SK-N-SH (cell line): ENCODE measurements around the gene PPARD. TPM values are rescaled to one million over a fixed set of nuclear protein-coding genes. Genes with fewer than 3 reads are reported as not detected.

Experiments
- CTCF ChIA-PET: fragments of 300-600, 350-600 bp; formaldehyde crosslinking; extraction: SDS; loops from one replicate; lab custom pipeline; 2021; lab: Yijun Ruan, JAX
- POLR2A ChIA-PET: fragments of 350-600 bp; sonication (Branson Sonifier 250); formaldehyde crosslinking; extraction: SDS; loops from one replicate; lab custom pipeline; 2020; ENCODE audit warnings: antibody characterized with exemption, inconsistent platforms; lab: Yijun Ruan, JAX
- DNase-seq: peaks from one replicate; pipeline ENCODE4 v3.0.0; 2012
- H2AFZ ChIP-seq: fragments of 200-600 bp; sonication (generic); 2 replicates; pipeline ENCODE4 v1.8.1; 2016; ENCODE audit warnings: antibody characterized with exemption, mild to moderate bottlenecking, low read depth
- H3F3A ChIP-seq: fragments of 200-600 bp; sonication (generic); replicated peaks from 2 replicates; pipeline ENCODE3; 2016; ENCODE audit warnings: antibody characterized with exemption, mild to moderate bottlenecking; ENCODE audit not compliant: insufficient read depth
- H3K27ac ChIP-seq, 2 experiments: fragments of 200-500 bp in 1 of 2; fragments of 200-600 bp in 1 of 2; sonication (Bioruptor generic) in 1 of 2; sonication (generic), shearing (Covaris generic) in 1 of 2; 2 replicates each; pipeline versions ENCODE4 v1.5.1 to v1.6.1; 2014 to 2016; ENCODE audit warnings: low read depth in 2 of 2, inconsistent platforms in 1 of 2, low read length in 1 of 2, mild to moderate bottlenecking in 1 of 2, mixed read lengths in 1 of 2
- H3K27me3 ChIP-seq: fragments of 200-600 bp; sonication (generic), shearing (Covaris generic); 2 replicates; pipeline ENCODE4 v1.6.1; 2016; ENCODE audit warnings: mixed run types; ENCODE audit not compliant: insufficient read depth
- H3K36me3 ChIP-seq, 2 experiments: fragments of 200-500 bp in 1 of 2; fragments of 200-600 bp in 1 of 2; sonication (Bioruptor generic) in 1 of 2; sonication (generic) in 1 of 2; replicated peaks in 1 of 2; 2 replicates each; pipeline versions ENCODE3 to v1.5.1; 2014 to 2016; ENCODE audit warnings: low read length in 1 of 2, mild to moderate bottlenecking in 1 of 2; ENCODE audit not compliant: insufficient read depth in 2 of 2, control insufficient read depth in 1 of 2
- H3K4me1 ChIP-seq, 2 experiments: fragments of 200-500 bp in 1 of 2; fragments of 200-600 bp in 1 of 2; sonication (Bioruptor generic) in 1 of 2; sonication (generic), shearing (Covaris generic) in 1 of 2; 2 replicates each; pipeline versions ENCODE4 v1.5.1 to v1.6.1; 2014 to 2016; ENCODE audit warnings: low read depth in 1 of 2, low read length in 1 of 2, mixed run types in 1 of 2; ENCODE audit not compliant: insufficient read depth in 2 of 2, control insufficient read depth in 1 of 2
- H3K4me2 ChIP-seq: fragments of 200-600 bp; sonication (generic), shearing (Covaris generic); 2 replicates; pipeline ENCODE4 v1.6.1; 2017; ENCODE audit warnings: mixed run types
- H3K4me3 ChIP-seq, 2 experiments: fragments of 200-500 bp in 1 of 2; fragments of 200-600 bp in 1 of 2; sonication (Bioruptor generic) in 1 of 2; sonication (generic), shearing (Covaris generic) in 1 of 2; 2 replicates each; pipeline versions ENCODE4 v1.5.1 to v1.8.1; 2014 to 2016; ENCODE audit warnings: low read depth in 2 of 2, inconsistent platforms in 1 of 2, low read length in 1 of 2, mild to moderate bottlenecking in 1 of 2, mixed read lengths in 1 of 2, moderate library complexity in 1 of 2
- H3K79me2 ChIP-seq: fragments of 200-600 bp; sonication (generic); 2 replicates; pipeline ENCODE4 v1.8.1; 2017; ENCODE audit warnings: mild to moderate bottlenecking; ENCODE audit not compliant: insufficient read depth
- H3K9ac ChIP-seq: fragments of 200-600 bp; sonication (generic); 2 replicates; pipeline ENCODE4 v1.6.1; 2017; ENCODE audit warnings: mixed run types
- H3K9me2 ChIP-seq: fragments of 200-600 bp; sonication (generic); 2 replicates; pipeline ENCODE4 v1.6.1; 2017; ENCODE audit warnings: mixed run types
- H3K9me3 ChIP-seq: fragments of 200-600 bp; sonication (generic); 2 replicates; pipeline ENCODE4 v1.6.1; 2017; ENCODE audit warnings: mixed run types, mild to moderate bottlenecking, moderate library complexity
- H4K20me1 ChIP-seq: fragments of 200-600 bp; sonication (generic); 2 replicates; pipeline ENCODE4 v1.6.1; 2017; ENCODE audit warnings: mild to moderate bottlenecking, mixed run types; ENCODE audit not compliant: insufficient read depth
- CHD2 ChIP-seq: fragments of 150-350 bp; IDR thresholded peaks from 2 replicates; pipeline ENCODE4 v1.6.1; 2018; ENCODE audit warnings: low read length; ENCODE audit not compliant: partially characterized antibody
- ELF1 ChIP-seq: IDR thresholded peaks from 2 replicates; pipeline ENCODE4 v1.4.0; 2012
- EP300 ChIP-seq, 2 experiments: IDR thresholded peaks; 2 replicates each; pipeline versions ENCODE4 v1.4.0 to v1.6.1; 2012; ENCODE audit warnings: borderline replicate concordance in 1 of 2, low read depth in 1 of 2, low read length in 1 of 2
- FOSL2 ChIP-seq: IDR thresholded peaks from 2 replicates; pipeline ENCODE4 v1.4.0; 2012; ENCODE audit warnings: low read depth, mild to moderate bottlenecking, moderate library complexity, borderline replicate concordance
- GATA2 ChIP-seq: sonication (generic); formaldehyde crosslinking; IDR thresholded peaks from 2 replicates; pipeline ENCODE4 v1.5.0; 2020; ENCODE audit warnings: mild to moderate bottlenecking, missing genetic modification reagents
- MXI1 ChIP-seq: IDR thresholded peaks from 2 replicates; pipeline ENCODE4 v1.6.1; 2012; ENCODE audit warnings: mild to moderate bottlenecking, low read depth, low read length, improper control_type of control experiment
- NFIC ChIP-seq: IDR thresholded peaks from 2 replicates; pipeline ENCODE4 v1.4.0; 2012; ENCODE audit warnings: borderline replicate concordance
- NRF1 ChIP-seq: IDR thresholded peaks from 2 replicates; pipeline ENCODE4 v1.6.1; 2012; ENCODE audit warnings: low read depth, mild to moderate bottlenecking, low read length
- POLR2AphosphoS5 ChIP-seq: IDR thresholded peaks from 2 replicates; pipeline ENCODE4 v1.6.1; 2012; ENCODE audit warnings: low read depth, low read length
- RCOR1 ChIP-seq: fragments of 150-350 bp; IDR thresholded peaks from 2 replicates; pipeline ENCODE4 v1.6.1; 2017; ENCODE audit warnings: antibody characterized with exemption, low read length
- RFX5 ChIP-seq: IDR thresholded peaks from 2 replicates; pipeline ENCODE4 v1.6.1; 2012; ENCODE audit warnings: mild to moderate bottlenecking, improper control_type of control experiment, low read length
- RXRA ChIP-seq: IDR thresholded peaks from 2 replicates; pipeline ENCODE4 v1.4.0; 2012; ENCODE audit warnings: low read depth, mild to moderate bottlenecking, borderline replicate concordance
- SIN3A ChIP-seq: IDR thresholded peaks from 2 replicates; pipeline ENCODE4 v1.6.1; 2012; ENCODE audit warnings: low read depth, mild to moderate bottlenecking, low read length, moderate library complexity, borderline replicate concordance
- SMC3 ChIP-seq: IDR thresholded peaks from 2 replicates; pipeline ENCODE4 v1.6.1; 2012; ENCODE audit warnings: low read depth, low read length, improper control_type of control experiment
- TCF12 ChIP-seq: IDR thresholded peaks from 2 replicates; pipeline ENCODE4 v1.4.0; 2012
- WGBS: methylation state at CpG from one replicate; pipeline ENCODE4 v1.1.6; 2017; ENCODE audit warnings: low lambda C conversion rate; 5-methylcytosine and 5-hydroxymethylcytosine counted together
- polyA plus RNA-seq, 3 experiments: library from polyadenylated mRNA; depleted of rRNA; stranded (reverse); fragments of >200 nt; gene quantifications; 2 replicates each; pipeline ENCODE4 v1.2.3, GENCODE V29; 2012
- TF ChIP-seq, protein P1 (sequence below): fragments of 150-350 bp; IDR thresholded peaks from 2 replicates; pipeline ENCODE4 v1.6.1; 2017; ENCODE audit warnings: antibody characterized with exemption, low read length, low read depth, borderline replicate concordance
- TF ChIP-seq, protein P2 (sequence below): IDR thresholded peaks from 2 replicates; pipeline ENCODE4 v1.4.0; 2012; ENCODE audit warnings: low read depth, borderline replicate concordance
- TF ChIP-seq, protein P3 (sequence below): fragments of 150-350 bp; IDR thresholded peaks from 2 replicates; pipeline ENCODE4 v1.6.1; 2016; ENCODE audit warnings: mild to moderate bottlenecking, low read depth, low read length

PPARD gene
- polyA plus RNA-seq, 1 of the 3 experiments (the other 2 are of a cell fraction): 13.3 TPM

DNA sequence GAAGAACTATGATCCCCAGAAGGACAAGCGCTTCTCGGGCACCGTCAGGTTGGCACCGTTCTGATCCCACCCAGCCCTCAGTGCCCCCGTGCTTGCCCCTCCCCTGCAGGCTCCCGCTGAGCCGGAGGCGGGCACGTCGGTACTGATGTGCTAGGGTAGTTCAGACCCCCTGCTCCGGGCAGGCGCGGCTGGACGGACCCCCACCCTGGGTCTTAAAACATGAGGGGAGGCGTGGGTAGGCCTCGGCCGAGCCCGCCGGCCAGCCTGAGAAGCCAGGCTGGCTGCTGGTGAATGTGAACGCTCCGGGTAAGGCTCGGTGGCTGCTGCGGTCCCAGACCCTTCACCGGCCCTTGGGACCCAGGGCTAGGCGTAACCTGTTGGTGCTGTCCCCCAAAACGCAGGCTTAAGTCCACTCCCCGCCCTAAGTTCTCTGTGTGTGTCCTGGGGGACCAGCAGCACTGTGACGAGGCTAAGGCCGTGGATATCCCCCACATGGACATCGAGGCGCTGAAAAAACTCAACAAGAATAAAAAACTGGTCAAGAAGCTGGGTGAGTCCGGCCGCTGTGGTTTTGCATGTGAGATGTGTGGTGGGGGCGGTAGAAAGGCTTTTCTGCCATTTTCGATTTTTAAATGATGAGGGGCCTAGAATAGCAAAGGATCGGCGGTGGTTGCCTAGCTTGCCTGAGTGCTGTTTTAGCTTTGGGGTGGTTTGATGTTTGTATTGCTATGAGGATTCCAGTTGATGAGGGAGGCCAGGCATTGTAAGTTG lies 126.8 kb downstream of the PPARD start:
- DNase-seq: no peak
- peaks cover 51% of the 10 kb centered on the region for H3F3A ChIP-seq
- H3K4me3 ChIP-seq: peak overlapping the region; percentile 67 to 90
- H3K9me2 ChIP-seq: no peaks in the 10 kb centered on the region
- ChIA-PET CTCF (interaction anchor here (0.5 to 6.6 kb wide), 10 partner anchors 9 to 269 kb away, joined by 3 to 102 read pairs (median 6); partner anchors contain the start of genes ARMC12, FANCE, PPARD and TEAD3), POLR2A (interaction anchor here (0.9 to 1.8 kb wide), 3 partner anchors 29 to 127 kb away, joined by 4 to 6 read pairs (median 5); no protein-coding TSS in a partner anchor)
- H3K4me2 ChIP-seq: peak overlapping the region; percentile 90
- H3K27me3 ChIP-seq: no peaks in the 10 kb centered on the region
- TF ChIP-seq POLR2AphosphoS5 (peak; percentile 26; the same call in 1 of the 2 replicates), RCOR1 (no peak), SIN3A (0 out of 2 replicates have a peak, but pooled peaks have one; percentile 9)
- TF ChIP-seq, all 33 proteins: peak for 2
- Histone ChIP-seq H3K79me2 (peaks cover 38% of the 10 kb centered on the region), H3K27ac (peak overlapping the region; percentile 85 to 89), H3K9me3 (no peaks in the 10 kb centered on the region), H3K9ac (peak overlapping the region; percentile 95), H2AFZ (no peak overlapping the region), H3K4me1 (peaks cover 23 to 26% of the 10 kb centered on the region in 2 experiments; a peak in 3 of 4 replicates), H4K20me1 (peaks cover 47% of the 10 kb centered on the region), H3K36me3 (peaks cover 25 to 38% of the 10 kb centered on the region in 2 experiments)
- WGBS: 1% methylated on average over 18 of the region's 37 CpGs

- CTCF ChIA-PET: interaction anchor here (0.5 to 6.6 kb wide), 9 partner anchors 12 to 267 kb away, joined by 3 to 102 read pairs (median 6); partner anchors contain the start of genes ARMC12, FANCE and PPARD
These were observed 127.6 kb downstream of the PPARD start for GRCh38 chr6:35469751-35470662.

More at GRCh38 chr6:35469751-35470662, 127.6 kb downstream of the PPARD start:
- no peak for TF ChIP-seq SMC3
- no peak for TF ChIP-seq SIN3A
- no peak; a peak in 1 of 4 replicates for TF ChIP-seq EP300 (IDR thresholded peaks at IDR 0.05; ENCODE audit: borderline replicate concordance in 1 of 2, low read depth in 1 of 2, low read length in 1 of 2)
- TF ChIP-seq MXI1: peak; percentile 60
- TF ChIP-seq FOSL2: no peak
- no peak for TF ChIP-seq GATA2 (CRISPR knock-in tag)
- TF ChIP-seq NRF1: no peak
- TF ChIP-seq, protein P1, sequence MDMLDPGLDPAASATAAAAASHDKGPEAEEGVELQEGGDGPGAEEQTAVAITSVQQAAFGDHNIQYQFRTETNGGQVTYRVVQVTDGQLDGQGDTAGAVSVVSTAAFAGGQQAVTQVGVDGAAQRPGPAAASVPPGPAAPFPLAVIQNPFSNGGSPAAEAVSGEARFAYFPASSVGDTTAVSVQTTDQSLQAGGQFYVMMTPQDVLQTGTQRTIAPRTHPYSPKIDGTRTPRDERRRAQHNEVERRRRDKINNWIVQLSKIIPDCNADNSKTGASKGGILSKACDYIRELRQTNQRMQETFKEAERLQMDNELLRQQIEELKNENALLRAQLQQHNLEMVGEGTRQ: no peak
- TF ChIP-seq TCF12: peak; percentile 41; the same call in 1 of the 2 replicates
- TF ChIP-seq CHD2: peak; percentile 10
- no peak for TF ChIP-seq RFX5
- TF ChIP-seq ELF1: no peak
- peak; percentile 72 for TF ChIP-seq NFIC
- TF ChIP-seq, protein P2, sequence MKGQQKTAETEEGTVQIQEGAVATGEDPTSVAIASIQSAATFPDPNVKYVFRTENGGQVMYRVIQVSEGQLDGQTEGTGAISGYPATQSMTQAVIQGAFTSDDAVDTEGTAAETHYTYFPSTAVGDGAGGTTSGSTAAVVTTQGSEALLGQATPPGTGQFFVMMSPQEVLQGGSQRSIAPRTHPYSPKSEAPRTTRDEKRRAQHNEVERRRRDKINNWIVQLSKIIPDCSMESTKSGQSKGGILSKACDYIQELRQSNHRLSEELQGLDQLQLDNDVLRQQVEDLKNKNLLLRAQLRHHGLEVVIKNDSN: peak; percentile 60; the same call in 1 of the 2 replicates
- TF ChIP-seq, protein P3, sequence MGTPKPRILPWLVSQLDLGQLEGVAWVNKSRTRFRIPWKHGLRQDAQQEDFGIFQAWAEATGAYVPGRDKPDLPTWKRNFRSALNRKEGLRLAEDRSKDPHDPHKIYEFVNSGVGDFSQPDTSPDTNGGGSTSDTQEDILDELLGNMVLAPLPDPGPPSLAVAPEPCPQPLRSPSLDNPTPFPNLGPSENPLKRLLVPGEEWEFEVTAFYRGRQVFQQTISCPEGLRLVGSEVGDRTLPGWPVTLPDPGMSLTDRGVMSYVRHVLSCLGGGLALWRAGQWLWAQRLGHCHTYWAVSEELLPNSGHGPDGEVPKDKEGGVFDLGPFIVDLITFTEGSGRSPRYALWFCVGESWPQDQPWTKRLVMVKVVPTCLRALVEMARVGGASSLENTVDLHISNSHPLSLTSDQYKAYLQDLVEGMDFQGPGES: no peak
- TF ChIP-seq RXRA: no peak
- TF ChIP-seq POLR2AphosphoS5: no peak
- Histone ChIP-seq H4K20me1 (peaks cover 47% of the 10 kb centered on the region), H3K4me1 (peaks cover 23 to 26% of the 10 kb centered on the region in 2 experiments; a peak in 3 of 4 replicates), H3K9me2 (no peaks in the 10 kb centered on the region), H3K4me2 (peak overlapping the region; percentile 90), H3K9ac (peak overlapping the region; percentile 95), H3K4me3 (peak overlapping the region; percentile 67 to 90), H3F3A (peaks cover 51% of the 10 kb centered on the region), H3K27me3 (no peaks in the 10 kb centered on the region), H3K27ac (peak overlapping the region; percentile 85 to 89; a peak in 3 of 4 replicates), H3K9me3 (no peaks in the 10 kb centered on the region), H2AFZ (no peak overlapping the region), H3K79me2 (peaks cover 38% of the 10 kb centered on the region), H3K36me3 (peaks cover 25 to 38% of the 10 kb centered on the region in 2 experiments)
- 13% methylated on average over 18 of the region's 18 CpGs for WGBS
- DNase-seq: peak; percentile 60
- POLR2A ChIA-PET: interaction anchor here (1.4 kb wide), 1 partner anchor 22 kb away, joined by 7 read pairs; no protein-coding TSS in a partner anchor
